GM12873 (cell line): ENCODE data around the gene BIK.
A peak's percentile ranks its signal among the peaks of the same experiment; 100 is the strongest.

Source experiments
- TF ChIP-seq, protein P1 (sequence below): IDR thresholded peaks from 2 replicates; pipeline ENCODE4 v1.5.1; 2012; ENCODE audit warnings: low read depth, mild to moderate bottlenecking, moderate library complexity, low read length, control low read depth; ENCODE audit not compliant: insufficient read depth; ENCODE audit errors: missing control alignments

The BIK gene

DNA sequence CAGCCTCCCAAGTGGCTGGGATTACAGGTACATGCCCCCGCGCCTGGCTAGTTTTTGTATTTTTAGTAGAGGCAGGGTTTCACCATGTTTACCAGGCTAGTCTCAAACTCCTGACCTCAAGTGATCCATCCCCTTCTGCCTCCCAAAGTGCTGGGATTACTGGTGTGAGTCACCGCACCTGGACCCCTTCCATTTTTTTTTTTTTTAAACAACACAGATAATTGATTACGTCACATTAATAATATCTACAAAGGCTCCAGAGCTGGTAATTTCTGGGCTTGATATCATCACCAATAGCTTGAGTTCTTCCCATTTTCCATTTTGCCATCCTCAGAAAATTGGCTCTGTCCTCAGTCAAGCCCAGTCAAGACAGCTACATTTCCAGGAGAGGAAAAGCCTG lies 28.6 kb upstream of the BIK start:
- TF ChIP-seq, protein P1, sequence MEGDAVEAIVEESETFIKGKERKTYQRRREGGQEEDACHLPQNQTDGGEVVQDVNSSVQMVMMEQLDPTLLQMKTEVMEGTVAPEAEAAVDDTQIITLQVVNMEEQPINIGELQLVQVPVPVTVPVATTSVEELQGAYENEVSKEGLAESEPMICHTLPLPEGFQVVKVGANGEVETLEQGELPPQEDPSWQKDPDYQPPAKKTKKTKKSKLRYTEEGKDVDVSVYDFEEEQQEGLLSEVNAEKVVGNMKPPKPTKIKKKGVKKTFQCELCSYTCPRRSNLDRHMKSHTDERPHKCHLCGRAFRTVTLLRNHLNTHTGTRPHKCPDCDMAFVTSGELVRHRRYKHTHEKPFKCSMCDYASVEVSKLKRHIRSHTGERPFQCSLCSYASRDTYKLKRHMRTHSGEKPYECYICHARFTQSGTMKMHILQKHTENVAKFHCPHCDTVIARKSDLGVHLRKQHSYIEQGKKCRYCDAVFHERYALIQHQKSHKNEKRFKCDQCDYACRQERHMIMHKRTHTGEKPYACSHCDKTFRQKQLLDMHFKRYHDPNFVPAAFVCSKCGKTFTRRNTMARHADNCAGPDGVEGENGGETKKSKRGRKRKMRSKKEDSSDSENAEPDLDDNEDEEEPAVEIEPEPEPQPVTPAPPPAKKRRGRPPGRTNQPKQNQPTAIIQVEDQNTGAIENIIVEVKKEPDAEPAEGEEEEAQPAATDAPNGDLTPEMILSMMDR, result no peak

DNA sequence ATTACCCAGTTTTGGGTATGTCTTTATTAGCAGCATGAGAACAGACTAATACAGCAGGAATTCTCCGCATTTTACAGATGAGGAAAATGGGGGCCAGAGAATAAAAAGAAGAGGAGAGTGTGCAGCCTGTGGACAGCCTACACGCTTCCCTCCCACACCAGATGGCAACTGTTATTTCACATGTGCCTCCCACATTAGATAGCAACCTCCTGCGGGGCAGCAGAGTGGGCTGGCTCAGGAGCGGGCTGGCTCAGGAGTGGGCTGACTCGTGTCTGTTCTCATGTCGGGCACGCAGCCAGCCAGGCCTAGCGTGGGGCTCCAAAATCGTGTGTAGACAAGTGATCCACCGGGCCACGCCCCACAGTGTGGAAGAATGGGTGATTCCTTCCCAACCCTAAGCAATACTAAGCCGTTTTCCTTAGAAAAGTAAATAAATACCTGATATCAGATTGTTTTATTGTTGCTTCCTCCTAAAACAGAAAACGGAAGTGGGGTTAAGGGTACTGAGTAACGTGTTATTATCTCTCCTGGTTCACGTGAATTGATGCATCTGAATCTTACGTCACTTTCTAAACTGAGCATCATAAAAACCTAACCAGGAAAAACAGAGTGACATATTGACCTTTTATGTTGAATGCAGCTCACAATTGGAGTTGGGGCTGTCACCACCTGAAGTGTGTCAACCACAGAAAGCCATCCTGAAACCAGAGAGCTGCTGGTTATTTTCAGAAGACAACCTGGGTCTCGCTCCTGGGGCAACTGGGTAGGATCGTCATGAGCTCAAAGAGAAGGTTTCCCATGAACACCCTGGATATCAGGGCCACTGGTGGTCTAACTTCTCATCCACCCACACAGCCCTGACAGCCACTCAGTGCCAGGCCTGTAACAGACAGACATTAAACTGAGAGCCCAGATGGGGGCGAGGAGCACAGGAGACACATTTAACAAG lies 24.6 kb upstream of the BIK start:
- TF ChIP-seq, protein P1, result no peak

DNA sequence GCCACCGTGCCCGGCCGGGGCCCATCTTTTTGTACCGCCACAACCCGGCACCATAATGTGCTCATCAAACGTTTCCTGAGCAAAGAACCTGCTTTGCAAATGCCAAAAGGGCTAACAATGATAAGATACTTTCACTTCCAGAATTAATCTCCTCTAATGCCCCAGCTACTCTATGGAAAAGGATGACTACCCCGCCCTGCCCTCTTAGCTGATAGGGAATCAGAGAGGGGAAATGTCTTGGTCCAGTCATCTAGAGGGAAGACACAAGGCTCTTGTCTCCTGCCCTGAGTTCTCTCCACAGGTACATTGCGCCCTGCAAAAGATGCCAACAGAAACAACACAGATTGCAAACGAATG lies 21.9 kb upstream of the BIK start:
- TF ChIP-seq, protein P1, result no peak

DNA sequence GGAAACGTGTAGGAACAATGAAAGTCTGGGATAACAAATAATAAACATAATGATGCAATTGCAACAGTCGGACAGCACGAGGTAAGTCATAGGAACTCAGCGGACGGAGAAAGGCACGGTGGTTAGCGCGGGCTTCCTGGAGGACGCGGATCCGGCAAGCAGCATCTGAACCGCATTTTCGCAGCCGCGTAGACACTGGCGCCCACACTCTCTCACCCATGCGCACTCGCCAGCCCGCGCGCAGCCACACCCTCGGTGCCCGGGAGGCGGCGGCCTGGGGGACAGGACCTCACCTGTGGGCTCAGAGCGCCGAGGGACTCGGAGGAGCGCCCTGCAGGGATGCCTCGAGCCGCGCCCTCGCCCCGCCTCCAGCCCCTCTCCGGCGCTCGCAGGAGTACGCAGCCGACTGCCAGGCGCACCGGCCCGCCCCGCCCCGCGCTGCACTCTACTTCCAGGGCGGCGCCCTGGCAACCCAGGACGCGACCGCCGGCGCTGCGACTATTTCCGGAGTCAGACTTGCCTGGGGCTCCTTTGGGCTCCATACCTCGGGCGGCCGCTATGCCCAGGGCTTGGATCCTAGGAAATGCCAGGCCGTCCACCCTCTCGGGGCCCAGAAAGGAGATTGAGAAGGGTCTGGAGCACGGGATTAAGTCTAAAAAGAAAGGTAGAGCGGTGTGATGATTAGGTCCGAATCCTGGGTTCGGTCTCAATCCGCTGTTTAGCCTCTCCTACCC lies 21.4 kb upstream of the BIK start, which contains the start of gene TTLL1:
Gene TTLL1 (minus strand): TSS at position 408 of the 734 bp plus-strand sequence. CDS start 13,805 bp downstream, outside the sequence.
- TF ChIP-seq, protein P1, result peak; percentile 15

DNA sequence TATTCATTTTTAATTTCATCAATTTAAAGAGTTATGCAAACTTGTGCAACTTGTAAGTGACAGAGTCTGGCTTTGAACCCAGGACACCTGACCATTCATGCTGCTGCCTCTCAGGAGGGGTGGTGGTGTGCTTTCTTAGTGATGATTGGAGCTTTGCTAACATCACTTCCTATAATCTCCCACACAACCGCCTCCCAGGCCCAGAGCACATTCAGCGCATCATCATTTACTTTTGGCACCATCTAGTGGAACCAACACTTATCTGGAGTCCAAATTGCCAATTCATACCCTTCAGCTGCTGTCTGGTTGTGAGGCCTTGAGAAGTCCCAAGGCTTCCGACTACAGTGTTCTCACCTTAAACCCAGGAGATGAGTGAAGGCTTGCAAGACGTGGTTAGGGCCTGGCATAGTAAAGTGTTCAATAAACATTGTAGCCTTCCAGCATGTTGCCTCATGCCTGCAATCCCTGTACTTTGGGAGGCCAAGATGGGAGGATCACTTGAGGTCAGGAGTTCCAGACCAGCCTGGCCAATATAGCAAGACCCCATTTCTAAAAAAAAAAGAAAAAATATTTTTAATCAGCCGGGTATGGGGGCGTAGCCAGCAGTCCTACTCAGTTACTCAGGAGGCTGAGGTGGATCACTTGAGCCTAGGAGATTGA lies 20.3 kb upstream of the BIK start:
- TF ChIP-seq, protein P1, result peak; percentile 66

DNA sequence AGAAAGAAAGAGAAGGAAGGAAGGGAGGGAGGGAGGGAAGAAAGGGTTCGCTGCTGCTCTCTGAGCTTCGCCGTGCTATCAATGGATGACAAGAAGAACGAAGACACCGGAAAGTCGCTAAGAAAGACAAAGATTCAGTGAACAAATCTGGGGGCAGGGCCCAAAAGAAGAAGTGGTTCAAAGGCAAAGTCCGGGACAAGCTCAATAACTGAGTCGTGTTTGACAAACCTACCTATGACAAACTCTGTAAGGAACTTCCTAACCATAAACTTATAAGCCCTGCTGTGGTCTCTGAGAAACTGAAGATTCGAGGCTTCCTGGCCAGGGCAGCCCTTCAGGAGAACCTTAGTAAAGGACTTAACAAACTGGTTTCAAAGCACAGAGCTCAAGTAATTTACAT lies 18.5 kb upstream of the BIK start:
- TF ChIP-seq, protein P1, result no peak

DNA sequence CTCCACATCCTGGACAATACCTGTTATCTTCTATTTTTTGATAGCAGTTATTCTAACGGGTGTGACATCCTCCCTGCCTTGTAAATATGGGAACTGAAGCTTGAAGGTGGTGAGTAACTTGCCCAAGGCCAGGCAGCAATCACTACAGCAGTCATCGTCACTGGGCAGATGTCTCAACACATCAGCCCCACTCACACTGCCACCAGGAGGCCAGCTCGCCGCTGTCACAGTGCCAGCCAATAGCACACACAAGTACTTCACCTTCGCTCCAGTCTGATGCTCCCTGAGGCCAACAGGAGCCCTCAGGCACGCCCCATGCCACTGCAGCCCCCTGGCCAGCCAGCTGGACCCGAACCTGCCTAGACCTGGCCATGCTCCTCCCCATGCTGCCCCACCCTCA lies 16.5 kb upstream of the BIK start:
- TF ChIP-seq, protein P1, result peak; percentile 20
